Activated T-helper 9 cell treated with anti-CD3 and anti-CD28 coated beads, Interleukin-2, amount 50 U/mL, for 16 hours (primary cell): Measurements from ENCODE around the gene GALNT16.
"Not testable (repeated sequence)": the region's sequence is repeated elsewhere in the genome, so short reads cannot be mapped to it uniquely, and the experiment has no call there.

Experiments
- DNase-seq: peaks from one replicate; pipeline ENCODE4 v3.0.0-alpha.2; 2020; ENCODE audit warnings: low read depth

The GALNT16 gene

DNA sequence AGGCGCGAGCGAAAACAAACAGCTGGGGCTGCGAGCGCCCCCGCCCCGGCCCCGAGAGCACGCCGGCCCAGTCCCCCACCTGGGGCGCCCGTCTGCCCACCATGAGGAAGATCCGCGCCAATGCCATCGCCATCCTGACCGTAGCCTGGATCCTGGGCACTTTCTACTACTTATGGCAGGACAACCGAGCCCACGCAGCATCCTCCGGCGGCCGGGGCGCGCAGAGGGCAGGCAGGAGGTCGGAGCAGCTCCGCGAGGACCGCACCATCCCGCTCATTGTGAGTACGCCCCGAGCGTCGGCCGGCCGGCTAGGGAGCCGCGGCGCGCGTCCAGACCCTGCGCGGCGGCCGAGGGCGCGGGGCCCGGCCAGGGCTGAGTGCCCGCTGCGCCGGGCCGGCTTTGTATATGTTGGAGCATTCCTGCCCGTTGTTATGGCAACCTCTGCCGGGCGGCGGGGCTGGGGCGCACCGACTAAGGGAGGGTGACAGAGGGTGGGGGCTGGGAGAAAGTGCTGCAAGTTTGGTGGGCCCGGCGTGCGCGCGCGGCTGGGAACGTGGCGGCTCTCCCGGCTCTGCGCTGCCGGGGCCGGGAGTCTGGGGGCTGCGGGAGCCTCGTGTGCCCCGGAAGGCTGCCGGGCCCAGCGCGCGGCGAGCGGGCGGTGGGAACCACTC, 367 bp downstream of the GALNT16 start:
- no peak for DNase-seq

DNA sequence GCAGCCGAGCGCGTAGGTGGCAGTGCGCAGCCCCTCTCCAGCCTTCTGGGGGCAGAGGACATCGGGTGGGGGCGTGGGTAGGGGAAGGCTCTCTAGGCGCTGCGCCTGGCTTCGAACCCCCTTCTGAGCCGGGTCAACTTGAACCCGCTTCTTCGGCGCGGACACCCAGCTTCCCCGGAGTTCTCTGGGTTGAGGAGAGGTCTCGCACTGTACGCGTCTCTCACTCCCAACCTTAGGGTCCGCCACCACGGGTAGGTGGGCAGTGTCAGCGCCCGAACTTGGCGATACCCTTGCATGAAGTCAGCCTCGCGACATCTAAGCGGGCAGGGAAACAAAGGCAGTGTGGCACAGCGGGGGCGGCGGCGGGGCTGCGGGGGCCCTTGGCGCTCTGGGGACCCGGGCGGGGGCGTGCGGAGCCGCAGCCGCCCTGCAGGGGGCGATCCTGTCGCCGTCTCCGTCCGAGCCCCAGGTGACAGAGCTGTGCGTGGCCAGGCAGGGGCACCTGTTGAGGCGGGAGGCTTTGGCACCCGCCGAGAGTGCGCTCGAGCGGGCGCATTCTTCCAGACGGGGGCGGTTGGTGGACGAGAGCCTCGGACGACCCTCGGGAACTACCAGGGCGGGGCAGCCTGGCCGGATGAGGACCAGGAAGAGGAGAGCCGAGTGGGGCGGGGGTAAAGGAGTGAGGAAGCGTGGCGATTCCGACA, 1.1 kb downstream of the GALNT16 start:
- peak; percentile 3 for DNase-seq

DNA sequence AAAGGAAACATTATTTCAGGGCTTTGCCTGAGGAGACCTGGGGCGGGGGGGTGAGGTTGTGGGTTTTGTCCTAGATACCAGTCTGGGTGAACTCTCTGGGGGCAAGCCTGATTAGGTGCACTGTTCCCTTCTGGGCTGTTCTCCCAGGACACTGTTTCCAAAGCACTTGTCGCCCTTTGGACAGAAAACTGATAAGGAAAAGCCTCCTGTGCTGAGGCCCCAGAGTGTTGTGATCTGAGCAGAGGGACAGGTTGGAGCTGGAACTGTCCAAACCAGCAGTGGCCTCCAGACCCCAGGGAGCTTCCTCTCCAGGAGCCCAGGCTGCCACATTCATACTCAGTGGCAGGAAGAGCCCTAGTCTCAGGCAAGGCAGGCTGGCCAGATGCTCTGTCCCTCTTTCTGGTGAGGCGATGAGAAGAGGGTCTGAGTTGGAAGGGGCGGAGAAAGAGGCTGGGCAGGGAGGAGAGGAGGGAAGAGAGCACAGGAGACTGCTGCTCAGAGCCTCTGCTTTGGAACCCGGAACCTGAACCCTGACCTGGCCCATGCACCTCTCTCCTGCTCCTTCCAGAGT, 1.9 kb downstream of the GALNT16 start:
- DNase-seq = no peak

DNA sequence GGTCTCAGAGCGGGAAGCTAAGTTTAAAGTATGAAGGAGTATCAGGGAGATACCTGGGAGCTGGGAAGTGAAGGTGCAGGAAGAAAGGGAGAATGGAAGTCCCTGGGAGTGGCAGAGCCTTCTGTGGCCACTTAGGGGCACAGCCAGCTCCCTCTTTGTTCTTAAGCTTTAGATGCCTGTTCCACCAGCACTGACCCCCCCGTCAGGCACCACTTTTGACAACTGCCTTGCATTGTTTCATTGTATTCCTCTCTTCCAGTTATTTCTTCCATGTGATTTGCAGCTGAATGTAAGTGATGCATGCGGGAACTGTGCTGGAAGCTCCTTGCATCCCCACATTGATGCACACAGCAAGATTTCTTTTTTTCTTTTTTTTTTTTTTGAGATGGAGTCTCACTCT, 2.6 kb downstream of the GALNT16 start:
- DNase-seq = no peak

GRCh38 chr14:69263364-69263763, 3.4 kb downstream of the GALNT16 start:
- no peak for DNase-seq

GRCh38 chr14:69263771-69264170, 3.8 kb downstream of the GALNT16 start:
- no peak for DNase-seq

- no peak for DNase-seq
Observed at GRCh38 chr14:69266572-69267345, 6.8 kb downstream of the GALNT16 start.

DNA sequence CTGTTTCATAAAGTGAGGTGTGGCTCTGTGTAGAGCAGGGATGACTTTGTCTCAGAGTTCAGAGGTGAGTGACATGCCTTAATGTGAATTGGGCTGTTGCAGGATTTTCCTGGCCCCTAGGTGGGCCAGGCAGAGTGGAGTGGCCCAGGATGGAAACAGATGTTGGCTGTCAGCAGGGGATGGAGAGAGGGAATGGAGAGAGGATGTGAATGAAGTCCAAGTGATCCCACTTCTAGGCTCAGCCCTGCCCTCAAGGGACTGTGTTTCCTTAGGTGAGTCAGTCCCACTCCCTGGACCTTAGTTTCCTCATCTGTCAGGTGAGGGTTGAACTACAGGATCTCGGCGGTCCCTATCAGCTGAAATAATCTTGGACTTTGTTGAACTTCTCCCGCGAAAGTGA, 7.5 kb downstream of the GALNT16 start:
- DNase-seq = no peak

- DNase-seq = no peak
Observed at GRCh38 chr14:69268223-69268622, 8.3 kb downstream of the GALNT16 start.

GRCh38 chr14:69268763-69269162, 8.8 kb downstream of the GALNT16 start:
- no peak for DNase-seq

DNA sequence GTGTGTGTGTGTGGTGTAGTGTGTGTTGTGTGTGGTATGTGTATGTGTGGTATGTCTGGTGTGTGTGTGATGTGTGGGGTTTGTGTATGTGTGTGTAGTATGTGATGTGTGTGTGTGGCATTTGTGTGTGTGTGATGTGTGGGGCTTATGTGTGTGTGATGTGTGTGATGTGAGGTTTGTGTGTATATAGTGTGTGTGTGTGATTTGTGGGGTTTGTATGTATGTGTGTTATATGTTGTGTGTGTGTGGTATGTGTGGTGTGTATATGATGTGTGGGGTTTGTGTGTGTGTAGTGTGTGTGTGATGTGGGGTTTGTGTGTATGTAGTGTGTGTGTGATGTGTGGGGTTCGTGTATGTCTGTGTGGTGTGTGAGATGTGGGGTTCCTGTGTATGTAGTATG, 9.4 kb downstream of the GALNT16 start:
- no peak for DNase-seq

- DNase-seq = no peak
Observed at GRCh38 chr14:69270097-69270496, 10.1 kb downstream of the GALNT16 start.

GRCh38 chr14:69270795-69271708, 11.1 kb downstream of the GALNT16 start:
- DNase-seq = no peak

DNA sequence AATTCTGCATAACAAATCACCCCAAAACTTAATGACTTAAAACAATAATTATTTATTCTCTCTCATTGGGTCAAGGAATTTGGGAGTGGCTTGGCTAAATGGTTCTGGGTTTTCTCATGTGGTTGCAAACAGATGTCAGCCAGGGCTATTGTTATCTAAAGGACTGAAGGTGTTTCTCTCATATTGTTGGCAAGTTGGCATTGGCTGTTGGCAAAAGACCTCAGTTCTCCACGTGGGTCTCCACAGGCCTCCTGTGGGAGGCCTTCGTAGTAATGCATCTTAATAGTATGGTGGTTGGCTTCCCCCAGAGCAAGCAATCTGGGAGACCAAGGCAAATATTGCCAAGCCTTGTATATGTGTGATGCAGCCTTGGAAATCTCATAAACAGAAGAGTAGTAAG, 14.4 kb downstream of the GALNT16 start:
- DNase-seq = no peak

DNA sequence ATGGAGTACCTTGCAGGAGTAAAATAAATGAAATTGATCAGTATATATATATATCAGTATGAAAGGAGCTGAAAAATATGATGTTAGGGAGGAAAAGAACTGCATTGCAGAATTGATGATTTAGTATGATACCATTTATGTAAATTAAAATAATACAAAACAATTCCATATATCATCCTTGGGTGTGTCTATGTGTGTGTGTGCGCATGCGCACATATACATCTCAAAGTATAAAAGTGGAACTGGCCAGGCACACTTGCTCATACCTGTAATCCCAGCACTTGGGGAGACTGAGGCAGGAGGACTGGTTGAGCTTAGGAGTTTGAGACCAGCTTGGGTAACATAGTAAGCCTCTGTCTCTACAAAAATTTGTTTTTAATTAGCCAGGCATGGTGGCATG, 15.4 kb downstream of the GALNT16 start:
- no peak for DNase-seq

- DNase-seq = not testable (repeated sequence)
Observed at GRCh38 chr14:69277356-69277755, 17.4 kb downstream of the GALNT16 start.

GRCh38 chr14:69280746-69281291, 20.9 kb downstream of the GALNT16 start:
- no peak for DNase-seq

- DNase-seq = no peak
Observed at GRCh38 chr14:69281450-69282169, 21.7 kb downstream of the GALNT16 start.

- DNase-seq = no peak
Observed at GRCh38 chr14:69282448-69282847, 22.5 kb downstream of the GALNT16 start.

DNA sequence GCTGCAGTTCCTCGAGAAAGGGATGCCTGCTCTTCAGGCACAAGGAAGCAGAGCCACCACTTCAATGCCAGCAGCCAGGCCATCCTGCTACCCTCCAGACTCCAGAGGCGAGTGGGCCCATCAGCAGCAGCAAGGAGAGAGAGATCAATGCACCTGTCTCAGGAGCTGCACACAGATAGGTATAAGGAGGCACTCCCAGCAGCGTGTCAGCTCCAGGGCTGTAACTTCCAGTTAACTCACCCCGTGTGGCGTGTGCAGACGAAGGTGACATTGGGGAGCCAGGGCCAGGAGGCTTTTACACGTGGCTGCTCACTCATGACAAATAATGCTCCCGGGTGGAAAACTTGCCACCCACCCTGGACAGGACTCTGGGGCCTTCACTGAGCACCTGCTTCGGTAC, 24.2 kb downstream of the GALNT16 start:
- no peak for DNase-seq
